ENCODE results near the gene POLR2A.

The POLR2A gene

DNA sequence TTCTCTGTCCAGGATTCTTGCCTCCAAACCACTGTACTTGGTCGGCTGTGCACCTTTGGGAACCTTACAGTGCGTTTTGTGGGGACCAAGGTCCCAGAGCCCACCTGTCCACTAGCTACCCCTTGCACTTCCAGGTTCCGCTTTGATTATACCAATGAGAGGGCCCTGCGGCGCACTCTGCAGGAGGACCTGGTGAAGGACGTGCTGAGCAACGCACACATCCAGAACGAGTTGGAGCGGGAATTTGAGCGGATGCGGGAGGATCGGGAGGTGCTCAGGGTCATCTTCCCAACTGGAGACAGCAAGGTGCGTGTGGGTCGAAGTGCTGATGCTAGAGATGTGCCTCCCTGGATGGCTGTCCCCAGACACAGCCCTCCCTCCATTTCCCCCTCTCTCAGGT lies 18.8 kb downstream of the POLR2A start:
- DNase-seq (ENCODE audit: low read depth in 2 of 2): no peak

DNA sequence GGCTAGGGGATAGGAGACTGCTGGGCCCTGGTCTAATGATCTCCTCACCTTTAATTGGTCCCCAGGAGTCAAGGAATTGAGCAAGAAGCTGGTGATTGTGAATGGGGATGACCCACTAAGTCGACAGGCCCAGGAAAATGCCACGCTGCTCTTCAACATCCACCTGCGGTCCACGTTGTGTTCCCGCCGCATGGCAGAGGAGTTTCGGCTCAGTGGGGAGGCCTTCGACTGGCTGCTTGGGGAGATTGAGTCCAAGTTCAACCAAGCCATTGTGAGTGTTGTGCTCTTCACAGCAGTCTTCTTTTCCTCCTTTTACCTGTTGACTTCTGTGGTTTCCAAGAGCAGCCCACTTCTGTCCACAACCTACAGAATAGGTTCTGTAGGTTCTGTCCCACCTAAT lies 19.4 kb downstream of the POLR2A start:
- DNase-seq (ENCODE audit: low read depth in 2 of 2): no peak

DNA sequence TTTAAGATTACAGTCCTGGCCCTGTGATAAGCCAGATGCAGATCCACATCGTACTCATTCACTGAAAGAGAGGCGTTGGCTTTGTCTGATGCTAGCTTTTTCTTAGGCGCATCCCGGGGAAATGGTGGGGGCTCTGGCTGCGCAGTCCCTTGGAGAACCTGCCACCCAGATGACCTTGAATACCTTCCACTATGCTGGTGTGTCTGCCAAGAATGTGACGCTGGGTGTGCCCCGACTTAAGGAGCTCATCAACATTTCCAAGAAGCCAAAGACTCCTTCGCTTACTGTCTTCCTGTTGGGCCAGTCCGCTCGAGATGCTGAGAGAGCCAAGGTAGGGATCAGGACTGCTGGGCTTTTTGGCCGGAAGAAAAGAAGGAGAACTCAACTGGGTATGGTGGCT lies 24.0 kb downstream of the POLR2A start:
- no peak for DNase-seq (ENCODE audit: low read depth in 2 of 2)

DNA sequence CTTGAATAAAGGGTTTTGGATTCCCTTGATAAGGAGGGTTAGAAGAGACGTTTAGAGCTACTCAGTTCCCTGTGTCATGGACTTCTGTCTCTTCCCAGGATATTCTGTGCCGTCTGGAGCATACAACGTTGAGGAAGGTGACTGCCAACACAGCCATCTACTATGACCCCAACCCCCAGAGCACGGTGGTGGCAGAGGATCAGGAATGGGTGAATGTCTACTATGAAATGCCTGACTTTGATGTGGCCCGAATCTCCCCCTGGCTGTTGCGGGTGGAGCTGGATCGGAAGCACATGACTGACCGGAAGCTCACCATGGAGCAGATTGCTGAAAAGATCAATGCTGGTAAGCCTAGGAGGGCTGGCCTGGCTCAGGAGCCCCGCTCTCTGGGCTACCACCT lies 24.7 kb downstream of the POLR2A start:
- no peak for DNase-seq (ENCODE audit: low read depth in 2 of 2)

DNA sequence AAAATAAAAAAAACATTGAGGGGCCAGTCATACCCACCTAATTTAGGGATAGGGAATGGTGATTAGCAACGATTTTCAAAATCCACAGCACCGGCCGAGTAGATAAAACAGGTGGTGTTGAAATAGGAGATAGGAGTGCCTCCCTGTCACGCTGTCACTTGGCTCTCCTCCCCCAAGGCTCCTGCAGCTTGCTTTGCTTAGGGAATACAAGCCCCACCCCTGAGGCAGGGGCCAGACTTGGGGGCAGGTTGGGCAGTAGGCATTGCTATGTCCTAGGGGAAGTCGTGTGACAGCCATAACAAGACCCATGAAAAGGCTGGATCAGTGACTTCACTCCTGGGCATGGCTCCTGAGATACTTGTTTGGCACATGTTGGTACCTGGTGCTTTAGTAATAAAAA lies 25.8 kb downstream of the POLR2A start:
- DNase-seq (ENCODE audit: low read depth in 2 of 2): no peak

DNA sequence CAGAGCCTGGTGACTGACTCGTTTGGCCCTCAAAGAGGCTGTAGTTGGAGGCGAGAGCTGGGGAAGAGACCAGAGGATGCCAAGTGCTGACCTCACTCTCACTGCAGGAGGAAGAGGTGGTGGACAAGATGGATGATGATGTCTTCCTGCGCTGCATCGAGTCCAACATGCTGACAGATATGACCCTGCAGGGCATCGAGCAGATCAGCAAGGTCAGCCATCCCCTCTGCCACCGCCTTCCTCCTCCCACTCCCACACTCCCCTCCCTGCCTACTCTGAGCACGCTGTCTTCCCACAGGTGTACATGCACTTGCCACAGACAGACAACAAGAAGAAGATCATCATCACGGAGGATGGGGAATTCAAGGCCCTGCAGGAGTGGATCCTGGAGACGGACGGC lies 26.9 kb downstream of the POLR2A start:
- no peak for DNase-seq (ENCODE audit: low read depth in 2 of 2)

DNA sequence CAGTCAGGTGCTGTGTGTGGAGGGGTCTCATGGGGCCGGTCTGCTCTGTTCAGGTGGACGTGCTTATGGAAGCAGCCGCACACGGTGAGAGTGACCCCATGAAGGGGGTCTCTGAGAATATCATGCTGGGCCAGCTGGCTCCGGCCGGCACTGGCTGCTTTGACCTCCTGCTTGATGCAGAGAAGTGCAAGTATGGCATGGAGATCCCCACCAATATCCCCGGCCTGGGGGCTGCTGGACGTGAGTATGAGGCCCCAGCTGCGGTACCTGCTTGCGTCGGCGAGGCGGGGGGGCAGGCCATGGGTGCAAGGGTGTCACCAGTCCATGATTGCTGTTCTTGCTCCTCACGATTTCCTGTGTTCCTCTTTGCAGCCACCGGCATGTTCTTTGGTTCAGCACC lies 27.9 kb downstream of the POLR2A start:
- no peak for DNase-seq (ENCODE audit: low read depth in 2 of 2)

DNA sequence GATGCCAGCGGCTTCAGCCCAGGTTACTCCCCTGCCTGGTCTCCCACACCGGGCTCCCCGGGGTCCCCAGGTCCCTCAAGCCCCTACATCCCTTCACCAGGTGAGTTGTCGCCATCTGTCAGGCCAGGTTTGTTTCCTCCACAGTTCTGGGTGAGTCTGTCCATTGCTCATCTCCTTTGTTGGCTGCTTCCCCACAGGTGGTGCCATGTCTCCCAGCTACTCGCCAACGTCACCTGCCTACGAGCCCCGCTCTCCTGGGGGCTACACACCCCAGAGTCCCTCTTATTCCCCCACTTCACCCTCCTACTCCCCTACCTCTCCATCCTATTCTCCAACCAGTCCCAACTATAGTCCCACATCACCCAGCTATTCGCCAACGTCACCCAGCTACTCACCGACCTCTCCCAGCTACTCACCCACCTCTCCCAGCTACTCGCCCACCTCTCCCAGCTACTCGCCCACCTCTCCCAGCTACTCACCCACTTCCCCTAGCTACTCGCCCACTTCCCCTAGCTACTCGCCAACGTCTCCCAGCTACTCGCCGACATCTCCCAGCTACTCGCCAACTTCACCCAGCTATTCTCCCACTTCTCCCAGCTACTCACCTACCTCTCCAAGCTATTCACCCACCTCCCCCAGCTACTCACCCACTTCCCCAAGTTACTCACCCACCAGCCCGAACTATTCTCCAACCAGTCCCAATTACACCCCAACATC lies 28.8 kb downstream of the POLR2A start:
- no peak for DNase-seq (ENCODE audit: low read depth in 2 of 2)

DNA sequence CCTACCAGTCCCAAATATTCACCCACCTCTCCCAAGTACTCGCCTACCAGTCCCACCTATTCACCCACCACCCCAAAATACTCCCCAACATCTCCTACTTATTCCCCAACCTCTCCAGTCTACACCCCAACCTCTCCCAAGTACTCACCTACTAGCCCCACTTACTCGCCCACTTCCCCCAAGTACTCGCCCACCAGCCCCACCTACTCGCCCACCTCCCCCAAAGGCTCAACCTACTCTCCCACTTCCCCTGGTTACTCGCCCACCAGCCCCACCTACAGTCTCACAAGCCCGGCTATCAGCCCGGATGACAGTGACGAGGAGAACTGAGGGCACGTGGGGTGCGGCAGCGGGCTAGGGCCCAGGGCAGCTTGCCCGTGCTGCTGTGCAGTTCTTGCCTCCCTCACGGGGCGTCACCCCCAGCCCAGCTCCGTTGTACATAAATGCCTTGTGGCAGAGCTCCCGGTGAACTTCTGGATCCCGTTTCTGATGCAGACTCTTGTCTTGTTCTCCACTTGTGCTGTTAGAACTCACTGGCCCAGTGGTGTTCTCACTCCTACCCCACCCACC lies 29.8 kb downstream of the POLR2A start:
- DNase-seq (ENCODE audit: low read depth in 2 of 2): no peak

DNA sequence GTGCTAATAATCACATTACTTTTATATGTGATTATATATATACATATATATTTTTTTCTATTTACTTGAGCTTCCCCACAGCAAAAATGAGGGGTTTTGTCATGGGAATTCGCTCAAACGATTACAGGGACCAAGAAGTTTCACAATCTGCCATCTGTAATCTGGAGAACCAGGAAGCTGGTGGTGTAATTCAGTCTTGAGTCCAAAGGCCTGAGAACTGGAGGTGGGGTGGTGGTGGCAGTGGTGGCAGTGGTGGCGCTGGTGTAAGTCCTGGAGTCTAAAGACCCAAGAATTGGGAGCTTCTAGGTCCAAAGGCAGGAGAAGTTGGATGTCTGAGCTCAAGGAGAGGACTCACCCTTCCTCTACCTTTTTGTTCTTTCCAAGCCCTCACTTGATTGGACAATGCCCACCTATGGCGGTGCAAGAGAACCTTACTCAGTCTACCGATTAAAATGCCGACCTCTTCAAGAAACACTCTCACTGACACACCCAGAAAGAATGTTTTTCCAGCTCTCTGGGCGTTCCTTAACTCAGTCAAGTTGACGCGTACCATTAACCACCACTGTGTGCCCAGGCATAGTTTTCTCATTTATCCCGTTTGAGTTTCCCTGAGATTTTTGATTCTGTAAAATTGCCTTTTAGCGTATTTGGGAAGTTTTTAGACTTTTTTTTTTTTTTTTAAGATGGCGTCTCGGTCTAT lies 31.9 kb downstream of the POLR2A start:
- DNase-seq (ENCODE audit: low read depth in 2 of 2): no peak

DNA sequence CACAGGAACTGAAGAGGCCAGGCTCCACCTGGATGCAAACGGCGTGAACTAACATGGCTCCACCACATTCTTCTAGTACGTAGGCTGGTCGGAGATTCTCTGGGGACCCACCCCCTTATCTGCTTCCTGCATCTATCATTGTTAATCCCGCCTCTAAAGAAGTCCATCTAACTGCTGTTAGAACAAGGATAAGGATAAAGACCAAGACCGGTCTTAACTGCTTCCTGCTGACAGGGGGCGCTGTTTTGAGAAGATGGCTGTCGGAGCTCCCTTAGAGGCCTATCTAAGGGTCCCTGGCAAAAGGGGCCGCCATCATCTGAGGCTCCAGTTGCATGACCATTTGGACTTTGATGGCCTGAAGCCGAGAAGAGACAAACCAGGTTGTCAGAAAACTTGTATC lies 38.9 kb downstream of the POLR2A start:
- DNase-seq (ENCODE audit: low read depth in 2 of 2): peak in 1 of 2 donors; percentile 15

DNA sequence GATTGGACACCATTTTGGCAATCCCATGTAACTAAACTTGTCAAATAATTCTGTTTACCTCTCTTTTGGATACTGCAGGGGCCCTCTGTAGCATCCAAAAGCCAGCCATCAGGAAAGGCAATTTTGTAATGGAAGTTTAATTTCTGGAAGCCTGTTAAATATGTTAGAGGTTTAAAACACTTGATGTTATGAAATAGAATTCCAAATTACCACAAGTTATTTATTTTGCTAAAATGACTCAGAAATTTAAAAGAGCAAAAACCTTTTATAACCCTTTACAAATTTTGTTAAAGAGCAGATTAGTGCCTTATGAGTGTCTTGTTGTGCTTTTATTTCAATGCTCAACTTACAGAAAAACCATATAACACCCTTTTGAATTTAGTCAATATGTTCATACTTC lies 44.7 kb downstream of the POLR2A start:
- no peak for DNase-seq (ENCODE audit: low read depth in 2 of 2)

DNA sequence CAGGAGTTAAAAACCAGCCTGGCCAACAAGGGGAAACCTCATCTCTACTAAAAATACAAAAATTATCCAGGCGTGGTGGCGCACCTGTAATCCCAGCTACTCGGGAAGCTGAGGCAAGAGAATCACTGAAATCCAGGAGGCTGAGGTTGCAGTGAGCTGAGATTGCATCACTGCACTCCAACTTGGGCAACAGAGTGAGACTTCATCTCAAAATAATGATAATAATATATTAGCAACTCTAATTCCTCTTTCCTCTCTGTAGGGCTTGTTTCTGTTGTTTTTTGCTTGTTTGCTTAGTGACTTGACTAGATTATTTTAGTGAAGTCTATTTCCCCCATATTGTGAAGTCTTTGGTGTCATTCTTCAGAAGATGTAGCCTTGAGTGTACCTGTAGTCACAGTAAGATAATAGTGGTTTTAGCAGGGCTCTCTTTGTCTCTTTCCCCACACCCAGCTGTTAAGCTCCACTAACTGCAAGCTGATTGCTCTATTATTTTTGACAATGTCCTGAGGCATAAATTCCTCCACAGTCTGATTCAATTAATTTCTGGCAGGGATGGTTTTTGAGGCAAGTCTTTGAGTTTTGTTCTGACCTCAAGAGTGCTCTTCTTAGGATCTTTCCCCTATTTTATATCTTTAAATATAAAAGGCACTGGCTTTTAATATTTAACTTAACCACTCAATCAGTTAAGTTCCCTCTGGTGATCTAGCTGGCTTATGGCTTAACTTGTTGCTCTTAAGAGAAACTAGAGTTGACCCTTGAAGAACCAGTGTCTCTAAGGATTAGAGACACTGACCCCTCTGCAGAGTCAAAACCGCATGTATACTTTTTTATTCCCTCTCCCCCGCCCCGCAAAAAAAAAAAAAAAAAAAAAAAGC lies 46.1 kb downstream of the POLR2A start:
- DNase-seq (ENCODE audit: low read depth in 2 of 2): no peak

DNA sequence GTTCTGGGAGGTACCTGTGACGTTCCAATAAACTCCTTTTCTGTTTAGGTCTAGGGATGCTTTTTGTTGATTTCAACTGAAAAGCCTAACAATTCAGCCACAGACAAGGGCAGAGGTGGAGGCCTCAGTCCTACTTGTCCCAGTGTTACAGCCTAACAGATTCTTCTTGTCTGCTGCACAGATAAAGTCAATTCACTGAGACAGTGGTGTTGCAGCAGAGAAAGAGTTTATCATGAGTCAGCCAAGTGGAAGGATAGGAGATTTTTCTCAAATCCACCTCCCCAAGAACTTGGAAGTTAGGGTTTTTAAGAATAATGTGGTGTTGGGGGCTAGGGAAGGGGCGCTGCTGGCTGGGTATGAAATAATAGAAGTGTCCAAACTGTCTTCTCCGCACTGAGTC lies 53.9 kb downstream of the POLR2A start:
- no peak for DNase-seq (ENCODE audit: low read depth in 2 of 2)

DNA sequence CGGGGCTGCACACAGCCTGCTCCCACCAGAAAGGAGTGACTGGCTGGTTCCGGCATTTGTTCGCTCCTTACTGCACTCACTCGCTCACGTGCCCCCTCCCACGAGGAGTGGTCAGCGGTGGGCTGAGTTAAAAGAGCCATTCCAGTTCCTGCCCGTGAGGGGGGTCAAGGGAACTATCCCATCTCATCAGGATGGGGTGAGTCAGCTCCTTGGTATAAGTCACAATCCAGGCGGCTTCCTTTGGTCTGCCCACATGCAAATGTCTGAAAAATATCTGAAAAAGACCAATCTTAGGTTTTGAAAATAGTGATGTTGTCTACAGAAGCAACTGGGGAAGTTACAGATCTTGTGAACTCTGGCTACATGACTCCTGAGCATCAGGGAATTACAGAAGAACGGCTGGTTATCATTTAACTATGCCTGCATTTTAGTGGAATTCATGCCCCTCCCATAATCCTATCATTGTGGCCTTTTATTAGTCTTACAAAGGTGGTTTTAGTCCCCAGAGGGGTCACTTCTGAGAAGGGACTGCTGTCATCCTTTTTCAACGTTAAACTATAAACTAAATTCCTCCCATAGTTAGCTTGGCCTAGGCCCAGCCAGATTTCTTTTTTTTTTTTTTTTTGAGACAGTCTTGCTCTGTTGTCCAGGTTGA lies 54.9 kb downstream of the POLR2A start:
- DNase-seq (ENCODE audit: low read depth in 2 of 2): no peak

DNA sequence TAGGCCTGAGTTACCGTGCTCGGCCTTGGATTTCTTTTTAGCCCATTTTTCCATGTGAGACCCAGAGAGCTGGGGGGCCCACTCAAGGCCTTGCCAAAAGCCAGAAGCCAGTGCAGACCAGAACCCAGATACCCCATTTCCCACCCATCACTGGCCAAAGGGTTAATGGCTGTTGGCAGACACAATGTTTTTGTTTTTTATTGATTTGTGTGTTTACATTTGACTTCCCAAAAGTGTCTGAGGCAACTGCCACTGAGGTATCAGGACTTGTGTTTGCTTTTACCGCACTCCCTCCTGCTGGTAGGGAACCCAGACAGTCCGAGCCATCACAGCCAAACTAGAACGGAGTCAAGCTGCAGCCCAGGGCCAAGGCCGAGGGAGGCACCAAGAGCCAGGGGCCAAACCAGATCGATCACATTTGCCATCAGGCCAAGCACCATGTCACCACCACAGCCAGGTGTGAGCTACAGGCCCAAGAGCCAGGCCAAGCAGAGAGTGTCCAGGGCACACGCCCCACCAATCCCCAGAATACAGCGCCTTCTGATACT lies 57.0 kb downstream of the POLR2A start:
- no peak for DNase-seq (ENCODE audit: low read depth in 2 of 2)

DNA sequence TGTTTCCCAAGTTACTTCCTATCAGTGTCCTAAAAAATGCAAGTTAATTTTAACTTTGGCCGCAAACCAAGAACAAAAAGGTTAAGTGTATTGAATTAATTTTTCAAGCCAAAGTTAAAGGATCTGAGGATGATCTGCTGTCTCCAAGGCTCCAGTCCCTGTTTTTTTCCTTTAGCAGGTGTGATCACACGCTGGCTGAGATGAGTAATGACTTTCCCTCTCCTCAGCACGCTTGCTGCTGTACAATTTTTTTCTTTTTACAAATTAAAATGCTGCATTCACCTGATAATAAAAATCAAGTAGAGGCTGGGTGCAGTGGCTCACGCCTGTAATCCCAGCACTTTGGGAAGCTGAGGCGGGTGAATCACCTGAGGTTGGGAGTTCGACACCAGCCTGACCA lies 60.7 kb downstream of the POLR2A start:
- no peak for DNase-seq (ENCODE audit: low read depth in 2 of 2)

DNA sequence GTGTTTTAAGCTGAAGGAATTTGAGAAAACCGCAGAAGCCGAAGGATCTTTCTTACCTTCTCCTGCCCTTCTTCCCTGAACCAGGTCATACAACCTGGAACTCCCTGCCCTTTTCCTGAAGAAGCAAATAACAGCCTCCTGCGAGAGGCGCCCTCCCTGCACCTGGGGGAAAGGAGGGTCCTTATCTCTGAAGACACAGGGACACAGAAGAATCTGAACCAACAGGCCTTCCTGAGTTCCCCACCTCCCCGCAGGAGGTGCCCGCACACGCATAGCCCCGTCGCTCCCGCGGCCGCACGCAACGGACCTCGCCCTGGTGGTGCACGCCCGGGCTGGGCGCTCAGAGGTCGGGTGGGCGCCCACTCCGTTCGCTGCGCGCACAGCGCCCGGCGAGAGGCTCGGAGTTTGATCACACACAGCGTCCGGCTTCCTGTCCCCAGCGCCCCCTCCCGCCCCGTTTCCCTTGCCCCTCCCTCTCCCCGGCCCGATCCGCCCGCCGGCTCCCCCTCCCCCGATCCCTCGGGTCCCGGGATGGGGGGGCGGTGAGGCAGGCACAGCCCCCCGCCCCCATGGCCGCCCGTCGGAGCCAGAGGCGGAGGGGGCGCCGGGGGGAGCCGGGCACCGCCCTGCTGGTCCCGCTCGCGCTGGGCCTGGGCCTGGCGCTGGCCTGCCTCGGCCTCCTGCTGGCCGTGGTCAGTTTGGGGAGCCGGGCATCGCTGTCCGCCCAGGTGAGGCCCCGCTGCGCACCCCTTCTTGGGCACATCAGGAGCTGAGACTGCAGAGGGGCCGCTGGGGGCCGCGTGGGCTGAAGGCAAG lies 64.6 kb downstream of the POLR2A start, which contains the start of gene TNFSF12:
TNFSF12 (plus strand) TSS at position 474 of the 816 bp plus-strand sequence; CDS start at position 570, 96 bp downstream.
- peak in 1 of 2 donors; percentile 31 for DNase-seq (ENCODE audit: low read depth in 2 of 2)
